Measurements from ENCODE around the gene ILDR2. TPM values are rescaled to one million over a fixed set of nuclear protein-coding genes. Genes with fewer than 3 reads are reported as not detected.

The ILDR2 gene
- total RNA-seq, 2 donors from 2014 or later: 1.00 to 1.4 TPM

DNA sequence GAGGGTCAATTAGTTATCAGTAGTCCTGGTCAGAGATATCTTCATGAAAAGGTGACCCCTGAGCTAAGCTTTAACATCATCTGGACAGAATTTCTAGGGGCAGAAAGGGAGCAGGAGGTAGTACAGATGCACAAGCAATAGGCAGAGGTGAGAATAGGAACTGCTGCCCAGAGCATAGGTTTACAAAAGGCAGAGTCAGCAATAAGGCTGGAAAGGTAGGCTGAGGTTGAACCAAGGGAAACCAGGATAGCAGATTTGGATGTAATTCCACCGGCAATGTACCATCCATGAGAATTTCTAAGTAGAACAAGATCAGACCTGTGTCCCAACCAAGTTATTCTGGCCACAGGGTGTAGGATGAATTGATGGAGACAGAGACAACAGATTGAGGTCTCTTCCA is 6.2 kb upstream of the ILDR2 start:
- Histone ChIP-seq H3K4me3 (ENCODE audit: low read length) (no peak overlapping the region), H3K27ac (ENCODE audit: low read depth, low read length) (no peak overlapping the region), H3K4me1 (ENCODE audit: control insufficient read depth, insufficient read depth, low read length) (no peaks in the 10 kb centered on the region), H3K9ac (ENCODE audit: extremely low read depth, low read length, poor library complexity, severe bottlenecking) (no peak overlapping the region), H3K27me3 (ENCODE audit: control insufficient read depth, insufficient read depth, low read length, poor library complexity, severe bottlenecking) (peaks cover 39% of the 10 kb centered on the region), H3K36me3 (ENCODE audit: control insufficient read depth, insufficient read depth, low read length) (no peaks in the 10 kb centered on the region), H3K9me3 (ENCODE audit: control insufficient read depth, low read length) (no peaks in the 10 kb centered on the region)
- Mint-ChIP-seq H3K9me3 (no peaks in the 10 kb centered on the region), H3K27ac (no peak overlapping the region), H3K4me3 (no peak overlapping the region), H3K36me3 (ENCODE audit: low read depth) (no peaks in the 10 kb centered on the region), H3K4me1 (no peaks in the 10 kb centered on the region), H3K27me3 (ENCODE audit: insufficient read depth) (peaks cover 42% of the 10 kb centered on the region)
- DNase-seq: no peak
- TF ChIP-seq, protein P1, sequence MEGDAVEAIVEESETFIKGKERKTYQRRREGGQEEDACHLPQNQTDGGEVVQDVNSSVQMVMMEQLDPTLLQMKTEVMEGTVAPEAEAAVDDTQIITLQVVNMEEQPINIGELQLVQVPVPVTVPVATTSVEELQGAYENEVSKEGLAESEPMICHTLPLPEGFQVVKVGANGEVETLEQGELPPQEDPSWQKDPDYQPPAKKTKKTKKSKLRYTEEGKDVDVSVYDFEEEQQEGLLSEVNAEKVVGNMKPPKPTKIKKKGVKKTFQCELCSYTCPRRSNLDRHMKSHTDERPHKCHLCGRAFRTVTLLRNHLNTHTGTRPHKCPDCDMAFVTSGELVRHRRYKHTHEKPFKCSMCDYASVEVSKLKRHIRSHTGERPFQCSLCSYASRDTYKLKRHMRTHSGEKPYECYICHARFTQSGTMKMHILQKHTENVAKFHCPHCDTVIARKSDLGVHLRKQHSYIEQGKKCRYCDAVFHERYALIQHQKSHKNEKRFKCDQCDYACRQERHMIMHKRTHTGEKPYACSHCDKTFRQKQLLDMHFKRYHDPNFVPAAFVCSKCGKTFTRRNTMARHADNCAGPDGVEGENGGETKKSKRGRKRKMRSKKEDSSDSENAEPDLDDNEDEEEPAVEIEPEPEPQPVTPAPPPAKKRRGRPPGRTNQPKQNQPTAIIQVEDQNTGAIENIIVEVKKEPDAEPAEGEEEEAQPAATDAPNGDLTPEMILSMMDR (conservative IDR thresholded peaks at IDR 0.05): no peak
- WGBS, 2 experiments (ENCODE audit: insufficient coverage in 1 of 2, insufficient read length in 1 of 2): 90 to 100% methylated on average over 1 of the region's 1 CpG

DNA sequence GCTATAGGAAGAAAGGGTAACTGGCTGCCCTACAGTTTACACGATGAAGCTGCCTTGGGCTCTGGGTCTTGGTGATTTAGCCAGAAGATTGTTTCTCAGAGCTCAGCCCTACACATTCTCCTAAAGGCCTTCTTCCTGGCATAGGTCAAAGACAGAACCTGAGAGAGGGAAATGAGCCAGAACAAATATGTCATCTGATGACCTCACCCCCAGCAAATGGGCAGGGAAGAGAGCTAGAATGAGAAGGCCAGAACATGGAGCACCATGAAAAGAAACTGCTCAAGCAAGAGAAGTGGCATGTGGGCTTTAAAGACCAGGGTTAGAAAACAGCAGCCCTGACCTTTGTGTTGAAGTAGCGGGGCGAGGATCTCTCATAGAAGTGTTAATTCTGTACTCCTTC is 5.5 kb upstream of the ILDR2 start:
- Histone ChIP-seq H3K4me3 (ENCODE audit: low read length) (no peak overlapping the region), H3K9ac (ENCODE audit: extremely low read depth, low read length, poor library complexity, severe bottlenecking) (no peak overlapping the region), H3K27ac (ENCODE audit: low read depth, low read length) (no peak overlapping the region), H3K27me3 (ENCODE audit: control insufficient read depth, insufficient read depth, low read length, poor library complexity, severe bottlenecking) (peaks cover 47% of the 10 kb centered on the region), H3K36me3 (ENCODE audit: control insufficient read depth, insufficient read depth, low read length) (no peaks in the 10 kb centered on the region), H3K9me3 (ENCODE audit: control insufficient read depth, low read length) (no peaks in the 10 kb centered on the region), H3K4me1 (ENCODE audit: control insufficient read depth, insufficient read depth, low read length) (no peaks in the 10 kb centered on the region)
- Mint-ChIP-seq H3K36me3 (ENCODE audit: low read depth) (no peaks in the 10 kb centered on the region), H3K27me3 (ENCODE audit: insufficient read depth) (peaks cover 44% of the 10 kb centered on the region), H3K9me3 (no peaks in the 10 kb centered on the region), H3K27ac (no peak overlapping the region), H3K4me1 (no peaks in the 10 kb centered on the region), H3K4me3 (no peak overlapping the region)
- TF ChIP-seq, protein P1 (conservative IDR thresholded peaks at IDR 0.05): no peak
- DNase-seq: no peak
- 80 to 91% methylated on average over 3 of the region's 3 CpGs for WGBS, 2 experiments (ENCODE audit: insufficient coverage in 1 of 2, insufficient read length in 1 of 2)

DNA sequence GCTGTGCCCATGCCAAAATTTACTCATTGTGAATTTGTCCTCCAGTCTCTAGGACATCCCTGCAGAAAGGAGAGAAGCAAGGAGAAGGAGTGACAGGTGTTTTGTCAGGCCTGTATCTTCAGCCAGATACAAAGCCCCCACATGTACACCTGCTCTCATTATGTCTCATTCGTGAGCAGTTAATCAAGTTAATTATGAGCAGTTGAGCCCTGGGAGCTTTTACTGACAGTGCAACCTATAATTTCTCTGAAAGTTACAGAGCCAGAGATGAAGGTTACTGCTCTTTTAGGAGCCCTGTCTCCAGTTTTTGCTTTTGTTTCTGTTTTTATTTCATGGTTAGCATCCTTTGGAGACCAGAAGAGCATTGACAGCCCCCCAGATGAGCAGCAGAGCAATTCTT is 5.0 kb upstream of the ILDR2 start:
- WGBS, 2 experiments (ENCODE audit: insufficient coverage in 1 of 2, insufficient read length in 1 of 2): 91 to 100% methylated on average over 1 of the region's 1 CpG
- H3K27ac Mint-ChIP-seq: no peak overlapping the region
- no peaks in the 10 kb centered on the region for H3K4me1 Mint-ChIP-seq
- no peaks in the 10 kb centered on the region for H3K9me3 Mint-ChIP-seq
- Histone ChIP-seq H3K27ac (ENCODE audit: low read depth, low read length) (no peak overlapping the region), H3K4me3 (ENCODE audit: low read length) (no peak overlapping the region), H3K4me1 (ENCODE audit: control insufficient read depth, insufficient read depth, low read length) (no peaks in the 10 kb centered on the region), H3K9ac (ENCODE audit: extremely low read depth, low read length, poor library complexity, severe bottlenecking) (no peak overlapping the region), H3K36me3 (ENCODE audit: control insufficient read depth, insufficient read depth, low read length) (no peaks in the 10 kb centered on the region), H3K27me3 (ENCODE audit: control insufficient read depth, insufficient read depth, low read length, poor library complexity, severe bottlenecking) (peaks cover 50% of the 10 kb centered on the region), H3K9me3 (ENCODE audit: control insufficient read depth, low read length) (no peaks in the 10 kb centered on the region)
- H3K27me3 Mint-ChIP-seq (ENCODE audit: insufficient read depth): peaks cover 48% of the 10 kb centered on the region
- H3K4me3 Mint-ChIP-seq: no peak overlapping the region
- no peaks in the 10 kb centered on the region for H3K36me3 Mint-ChIP-seq (ENCODE audit: low read depth)
- TF ChIP-seq, protein P1 (conservative IDR thresholded peaks at IDR 0.05): no peak
- no peak for DNase-seq
